ENCODE results near the gene IL3. TPM values are rescaled to one million over a fixed set of nuclear protein-coding genes. Genes with fewer than 3 reads are reported as not detected.
A peak's percentile ranks its signal among the peaks of the same experiment; 100 is the strongest.

The IL3 gene
- total and polyA plus RNA-seq, 12 donors: not detected

DNA sequence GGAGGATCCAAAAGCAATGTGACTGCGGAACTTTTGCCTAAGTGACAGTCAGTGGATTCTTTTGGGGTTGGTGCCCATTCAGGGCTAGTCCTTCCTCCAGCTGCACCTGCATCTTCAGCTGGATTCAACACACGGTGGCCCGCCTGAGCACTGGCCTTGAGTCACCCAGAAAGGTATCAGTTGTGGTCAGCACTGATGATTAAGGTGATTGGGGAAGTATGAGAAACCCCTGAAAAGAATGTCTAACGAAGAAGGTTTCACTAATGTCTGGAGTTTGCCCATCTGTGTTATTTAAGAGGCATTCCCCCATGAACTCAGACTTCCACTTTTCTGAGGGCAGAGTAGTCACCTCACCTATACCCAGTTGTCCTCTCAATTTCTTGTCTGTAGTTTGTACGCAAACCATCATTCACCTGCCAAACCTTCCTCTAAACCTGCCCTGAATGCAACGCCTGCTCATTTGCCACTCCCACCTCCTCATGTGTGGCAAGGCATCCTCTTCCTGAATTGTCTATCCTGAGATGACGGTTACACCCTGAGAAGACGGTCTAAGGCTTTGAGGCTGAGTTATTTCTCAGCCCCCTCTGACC, 40.3 kb downstream of the IL3 start:
- Histone ChIP-seq H3K36me3 (no peaks in the 10 kb centered on the region), H3K4me3 (no peak overlapping the region), H3K27me3 (no peaks in the 10 kb centered on the region), H3K27ac (peak overlapping the region in 1 of 10 donors; percentile 33), H3K4me1 (peaks cover 13 to 50% (median 16%) of the 10 kb centered on the region in 9 donors), H3K9me3 (no peaks in the 10 kb centered on the region)
- TF ChIP-seq, protein P1, sequence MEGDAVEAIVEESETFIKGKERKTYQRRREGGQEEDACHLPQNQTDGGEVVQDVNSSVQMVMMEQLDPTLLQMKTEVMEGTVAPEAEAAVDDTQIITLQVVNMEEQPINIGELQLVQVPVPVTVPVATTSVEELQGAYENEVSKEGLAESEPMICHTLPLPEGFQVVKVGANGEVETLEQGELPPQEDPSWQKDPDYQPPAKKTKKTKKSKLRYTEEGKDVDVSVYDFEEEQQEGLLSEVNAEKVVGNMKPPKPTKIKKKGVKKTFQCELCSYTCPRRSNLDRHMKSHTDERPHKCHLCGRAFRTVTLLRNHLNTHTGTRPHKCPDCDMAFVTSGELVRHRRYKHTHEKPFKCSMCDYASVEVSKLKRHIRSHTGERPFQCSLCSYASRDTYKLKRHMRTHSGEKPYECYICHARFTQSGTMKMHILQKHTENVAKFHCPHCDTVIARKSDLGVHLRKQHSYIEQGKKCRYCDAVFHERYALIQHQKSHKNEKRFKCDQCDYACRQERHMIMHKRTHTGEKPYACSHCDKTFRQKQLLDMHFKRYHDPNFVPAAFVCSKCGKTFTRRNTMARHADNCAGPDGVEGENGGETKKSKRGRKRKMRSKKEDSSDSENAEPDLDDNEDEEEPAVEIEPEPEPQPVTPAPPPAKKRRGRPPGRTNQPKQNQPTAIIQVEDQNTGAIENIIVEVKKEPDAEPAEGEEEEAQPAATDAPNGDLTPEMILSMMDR (IDR thresholded peaks at IDR 0.05): no peak
- ATAC-seq (no peak), DNase-seq (no peak)
- intact Hi-C loops (cut with DNase I): no loop called here
- 83 to 88% methylated on average over 8 of the region's 8 CpGs for WGBS, 2 donors

DNA sequence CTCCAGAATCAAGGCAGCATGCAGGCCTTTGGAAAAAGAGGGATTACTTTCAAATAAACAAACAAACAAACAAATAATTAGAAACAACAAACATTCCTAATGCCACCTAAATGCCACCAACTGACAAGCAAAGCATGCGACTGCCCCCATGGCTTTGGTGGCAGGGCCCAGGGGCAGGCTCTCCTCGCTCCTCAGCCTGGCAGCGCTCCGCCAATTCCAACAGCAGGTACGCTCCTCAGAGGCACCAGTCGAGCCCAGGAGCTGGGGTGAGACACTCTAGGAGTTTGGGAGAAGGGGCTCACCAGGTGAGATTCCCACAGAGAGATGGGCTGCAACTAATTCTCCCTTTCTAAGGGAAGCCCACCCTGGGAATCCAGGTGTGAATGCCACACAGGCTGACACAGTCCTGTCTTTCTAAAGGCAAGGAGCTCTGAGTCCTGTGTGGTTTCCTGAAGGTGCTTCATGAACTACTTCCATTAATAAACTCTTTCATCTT, 41.0 kb downstream of the IL3 start:
- DNase-seq: no peak
- H3K27ac ChIP-seq: peak overlapping the region in 1 of 10 donors; percentile 33
- WGBS, 2 donors: 98 to 99% methylated on average over 6 of the region's 6 CpGs
- no peak for ATAC-seq
- intact Hi-C loops (cut with DNase I): no loop called here
- H3K27me3 ChIP-seq: no peaks in the 10 kb centered on the region
- TF ChIP-seq, protein P1 (IDR thresholded peaks at IDR 0.05): no peak
- H3K4me1 ChIP-seq: peaks cover 13 to 50% (median 16%) of the 10 kb centered on the region in 9 donors
- no peak overlapping the region for H3K4me3 ChIP-seq
- no peaks in the 10 kb centered on the region for H3K36me3 ChIP-seq
- H3K9me3 ChIP-seq: no peaks in the 10 kb centered on the region

GRCh38 chr5:132102101-132102701, 41.7 kb downstream of the IL3 start:
- H3K4me3 ChIP-seq: no peak overlapping the region
- peak overlapping the region in 1 of 10 donors; percentile 79 for H3K27ac ChIP-seq
- H3K4me1 ChIP-seq: peaks cover 13 to 50% (median 16%) of the 10 kb centered on the region in 9 donors
- WGBS, 2 donors: 81 to 89% methylated on average over 5 of the region's 5 CpGs
- H3K9me3 ChIP-seq: no peaks in the 10 kb centered on the region
- intact Hi-C loops (cut with DNase I): no loop called here
- TF ChIP-seq, protein P1 (IDR thresholded peaks at IDR 0.05): no peak
- H3K27me3 ChIP-seq: no peaks in the 10 kb centered on the region
- no peaks in the 10 kb centered on the region for H3K36me3 ChIP-seq
- ATAC-seq (no peak), DNase-seq (no peak)

DNA sequence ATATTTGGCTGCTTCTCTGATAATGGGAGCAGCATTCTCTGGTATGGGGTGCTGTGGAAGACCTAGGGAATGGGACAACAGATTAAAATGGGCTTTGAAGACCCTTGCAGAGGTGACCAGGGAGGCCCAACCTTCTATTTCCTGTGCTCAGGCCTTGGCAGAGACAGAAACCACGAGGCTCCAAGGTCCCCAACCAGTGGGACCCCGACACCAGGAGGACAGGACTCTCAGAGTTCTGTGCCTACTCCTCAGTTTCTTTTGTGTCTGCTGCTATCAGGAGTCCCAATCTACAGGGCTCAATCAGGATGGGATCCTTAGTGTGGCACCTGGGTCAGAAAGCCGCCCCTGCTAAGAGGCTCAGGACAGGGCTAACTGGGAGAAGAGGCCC, 42.5 kb downstream of the IL3 start:
- Histone ChIP-seq H3K9me3 (no peaks in the 10 kb centered on the region), H3K27ac (peak overlapping the region in 6 of 10 donors; percentile 4 to 79 (median 51)), H3K36me3 (no peaks in the 10 kb centered on the region), H3K27me3 (no peaks in the 10 kb centered on the region), H3K4me3 (no peak overlapping the region), H3K4me1 (peaks cover 13 to 50% (median 16%) of the 10 kb centered on the region in 9 donors)
- TF ChIP-seq, protein P1 (IDR thresholded peaks at IDR 0.05): no peak
- DNase-seq: no peak
- intact Hi-C loops (cut with DNase I): no loop called here
- ATAC-seq: peak in 2 of 8 donors; percentile 33 to 55
- WGBS, 2 donors: 65 to 74% methylated on average over 3 of the region's 3 CpGs
